Hematopoietic multipotent progenitor cell treated with erythropoietin and hydrocortisone succinate and interleukin-3 and kit ligand, for 15 days (in vitro differentiated cells): Measurements from ENCODE around the gene NEK10.
"Not testable (repeated sequence)": the region's sequence is repeated elsewhere in the genome, so short reads cannot be mapped to it uniquely, and the experiment has no call there.

ENCODE experiments used
- DNase-seq: peaks from one replicate; pipeline ENCODE4 v3.0.0-alpha.2; 2015; ENCODE audit warnings: low spot score

NEK10 gene

GRCh38 chr3:27354161-27354560, 15.0 kb downstream of the NEK10 start:
- DNase-seq = no peak

- DNase-seq = no peak
These were observed 16.0 kb downstream of the NEK10 start for GRCh38 chr3:27353221-27353620.

GRCh38 chr3:27352047-27352446, 17.1 kb downstream of the NEK10 start:
- no peak for DNase-seq

GRCh38 chr3:27349832-27350231, 19.4 kb downstream of the NEK10 start:
- DNase-seq = no peak

- DNase-seq = no peak
These were observed 23.0 kb downstream of the NEK10 start for GRCh38 chr3:27345959-27346865.

- no peak for DNase-seq
These were observed 23.7 kb downstream of the NEK10 start for GRCh38 chr3:27345493-27345892.

- no peak for DNase-seq
These were observed 24.1 kb downstream of the NEK10 start for GRCh38 chr3:27345045-27345444.

- DNase-seq = no peak
These were observed 25.0 kb downstream of the NEK10 start for GRCh38 chr3:27344192-27344591.

- no peak for DNase-seq
These were observed 26.9 kb downstream of the NEK10 start for GRCh38 chr3:27342267-27342666.

GRCh38 chr3:27340534-27340933, 28.6 kb downstream of the NEK10 start:
- no peak for DNase-seq

- DNase-seq = no peak
These were observed 33.6 kb downstream of the NEK10 start for GRCh38 chr3:27335571-27335970.

GRCh38 chr3:27333843-27334242, 35.3 kb downstream of the NEK10 start:
- DNase-seq = no peak

- not testable (repeated sequence) for DNase-seq
These were observed 40.0 kb downstream of the NEK10 start for GRCh38 chr3:27328982-27329762.

GRCh38 chr3:27326629-27327545, 42.3 kb downstream of the NEK10 start:
- DNase-seq = no peak

GRCh38 chr3:27326202-27326601, 43.0 kb downstream of the NEK10 start:
- DNase-seq = no peak

GRCh38 chr3:27325419-27325818, 43.8 kb downstream of the NEK10 start:
- DNase-seq = no peak

- DNase-seq = no peak
These were observed 44.5 kb downstream of the NEK10 start for GRCh38 chr3:27324686-27325085.

GRCh38 chr3:27323087-27323570, 46.1 kb downstream of the NEK10 start:
- no peak for DNase-seq

- no peak for DNase-seq
These were observed 46.5 kb downstream of the NEK10 start for GRCh38 chr3:27322634-27323033.

- DNase-seq = no peak
These were observed 49.2 kb downstream of the NEK10 start for GRCh38 chr3:27319847-27320526.

GRCh38 chr3:27319304-27319703, 49.9 kb downstream of the NEK10 start:
- no peak for DNase-seq
